HG02588 (cell line): ENCODE measurements around the gene CEP83.

Experiments
- ATAC-seq: cut with Tn5 transposase; IDR thresholded peaks from one replicate; pipeline ENCODE4 v1.9.1; 2021; ENCODE audit warnings: mild to moderate bottlenecking, moderate library complexity; ENCODE audit not compliant: unreplicated experiment

The CEP83 gene

DNA sequence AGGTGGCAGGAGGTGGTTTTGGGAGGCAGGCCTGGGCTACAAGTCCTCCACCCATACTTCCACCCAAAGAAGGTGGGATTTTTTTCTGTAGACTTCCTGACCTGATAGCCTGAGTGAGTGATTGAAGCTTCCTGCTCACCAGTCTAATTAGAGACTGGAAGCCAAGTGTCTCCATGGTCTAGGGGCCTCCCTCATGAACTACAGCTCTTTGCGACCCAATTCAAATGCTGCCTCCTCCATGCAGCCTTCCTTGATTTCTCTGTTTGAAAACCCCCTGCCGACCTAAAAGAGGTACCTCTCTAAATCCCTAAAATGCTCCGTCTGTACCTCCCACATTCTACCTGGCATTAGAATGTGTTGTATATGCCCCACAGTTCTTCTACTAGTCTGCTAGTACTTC, 186.4 kb downstream of the CEP83 start:
- ATAC-seq: no peak

GRCh38 chr12:94272280-94272679, 187.4 kb downstream of the CEP83 start:
- no peak for ATAC-seq

GRCh38 chr12:94271351-94271750, 188.3 kb downstream of the CEP83 start:
- ATAC-seq: peak; percentile 37

- no peak for ATAC-seq
Observed at GRCh38 chr12:94269316-94269999, 190.2 kb downstream of the CEP83 start.

- ATAC-seq: no peak
Observed at GRCh38 chr12:94267921-94268471, 191.7 kb downstream of the CEP83 start.

DNA sequence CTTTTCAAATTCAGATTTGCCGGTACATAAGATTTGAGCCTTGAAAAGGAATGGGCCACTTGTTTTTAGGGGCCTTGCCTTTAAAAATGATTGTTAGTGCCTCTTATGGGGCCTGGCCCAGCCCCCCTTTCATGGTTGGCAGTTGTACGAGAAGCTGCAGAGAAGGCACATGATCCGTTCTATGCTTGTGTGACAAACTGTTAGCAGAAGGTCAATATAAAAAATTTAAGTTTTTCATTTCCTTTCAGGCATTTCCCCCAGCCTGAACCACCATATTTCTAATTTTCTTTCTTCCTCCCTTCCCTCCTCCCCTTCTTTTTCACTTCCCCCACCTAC, 192.2 kb downstream of the CEP83 start:
- ATAC-seq: no peak

DNA sequence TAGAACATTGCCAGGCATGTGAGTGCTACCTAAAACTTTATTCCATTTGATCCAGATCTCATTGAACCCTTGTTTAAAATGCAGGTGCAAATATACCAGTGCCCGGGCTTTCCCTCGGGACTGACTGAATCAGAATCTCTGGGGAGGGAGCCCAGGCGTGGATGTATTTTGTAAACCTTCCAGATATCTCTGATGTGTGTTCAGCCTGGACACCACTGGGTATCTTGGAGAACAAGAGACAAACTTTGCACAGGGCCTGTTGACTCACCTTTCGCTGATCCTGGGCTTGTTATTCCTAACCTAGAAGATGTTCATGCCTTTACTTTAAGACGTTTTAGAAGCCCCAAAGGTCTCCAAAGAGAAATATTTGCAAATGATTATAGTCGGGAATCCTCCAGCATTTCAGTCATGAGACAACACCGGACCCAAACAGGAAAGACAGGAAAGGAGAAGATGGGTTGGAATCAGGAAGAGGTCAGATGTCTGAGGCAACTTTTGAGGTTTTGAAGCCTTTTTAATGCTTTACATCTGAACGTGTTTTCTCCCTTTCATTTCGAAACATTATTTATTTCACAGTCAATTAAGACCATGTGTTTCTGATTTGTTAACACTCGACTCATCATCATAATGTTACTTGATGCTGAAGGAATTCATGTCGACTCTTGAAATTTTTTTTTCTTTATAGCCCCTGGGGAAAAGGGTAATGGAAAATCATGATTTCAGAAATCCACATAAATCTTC, 192.7 kb downstream of the CEP83 start:
- ATAC-seq: no peak

GRCh38 chr12:94265966-94266745, 193.5 kb downstream of the CEP83 start:
- no peak for ATAC-seq

GRCh38 chr12:94265539-94265938, 194.1 kb downstream of the CEP83 start:
- no peak for ATAC-seq

DNA sequence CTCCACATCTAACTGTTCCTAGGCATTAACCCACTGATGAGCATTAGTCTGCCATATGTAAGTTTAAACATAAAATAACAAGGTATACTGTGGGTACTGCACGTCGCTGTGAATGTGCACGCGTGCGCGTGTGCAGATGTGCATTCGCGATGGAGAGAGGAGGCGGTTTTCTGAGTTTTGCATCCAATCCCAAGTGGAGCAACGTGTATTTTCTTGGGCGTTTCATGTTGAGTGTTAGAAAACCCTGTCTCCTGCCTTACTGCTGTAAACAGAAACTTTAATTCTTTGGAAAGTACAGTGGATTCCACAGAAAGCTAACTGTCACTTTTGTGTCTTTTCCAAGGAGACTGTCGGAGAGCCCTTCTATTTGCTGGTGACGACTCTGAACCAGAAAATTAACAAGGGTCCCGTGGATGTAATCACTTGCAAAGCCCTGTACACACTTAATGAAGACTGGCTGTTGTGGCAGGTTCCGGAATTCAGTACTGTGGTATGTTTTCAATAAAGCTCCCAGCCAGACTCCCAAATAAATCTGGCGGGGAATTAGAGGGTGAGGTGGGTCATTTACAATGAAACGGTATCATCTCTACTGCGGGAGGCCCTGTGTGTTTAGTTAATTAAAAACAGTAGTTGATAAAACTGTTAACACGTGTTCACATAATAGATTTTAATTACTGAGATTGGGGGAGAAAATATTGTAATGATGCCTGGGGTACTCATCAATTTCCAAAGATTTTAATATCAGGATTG, 194.8 kb downstream of the CEP83 start:
- no peak for ATAC-seq

DNA sequence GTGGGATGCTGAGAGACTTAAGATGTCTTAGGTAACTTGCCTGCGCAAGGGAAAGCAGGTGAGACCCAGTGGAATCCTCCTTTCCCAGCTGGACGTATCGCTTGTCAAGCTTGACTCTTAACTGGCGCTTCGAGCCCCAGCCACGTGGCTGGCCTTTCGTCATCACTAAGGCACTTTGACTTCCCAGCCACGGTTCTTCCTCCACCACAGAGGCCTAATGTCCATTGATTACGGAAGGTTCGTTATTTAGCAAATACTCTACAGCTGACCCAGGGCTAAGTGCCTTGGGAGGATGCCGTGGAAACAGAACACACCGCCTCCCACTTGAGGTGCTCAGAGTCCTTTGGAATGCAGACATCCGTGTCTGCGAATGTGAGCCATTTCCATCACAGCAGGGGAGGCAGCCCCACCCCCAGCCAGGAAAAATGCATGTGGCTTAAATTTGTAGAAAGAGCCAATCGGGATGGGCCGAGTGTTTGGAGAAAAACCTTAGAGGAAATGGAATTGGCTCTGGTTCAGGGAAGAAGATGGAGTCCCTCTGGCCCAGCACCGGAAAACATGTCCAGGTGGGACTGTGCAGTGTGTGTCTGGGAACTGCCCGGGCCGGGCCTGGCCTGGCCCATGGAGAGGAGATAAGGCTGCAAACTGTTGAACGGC, 195.6 kb downstream of the CEP83 start:
- ATAC-seq: no peak

GRCh38 chr12:94263011-94263811, 196.5 kb downstream of the CEP83 start:
- ATAC-seq: peak; percentile 34

DNA sequence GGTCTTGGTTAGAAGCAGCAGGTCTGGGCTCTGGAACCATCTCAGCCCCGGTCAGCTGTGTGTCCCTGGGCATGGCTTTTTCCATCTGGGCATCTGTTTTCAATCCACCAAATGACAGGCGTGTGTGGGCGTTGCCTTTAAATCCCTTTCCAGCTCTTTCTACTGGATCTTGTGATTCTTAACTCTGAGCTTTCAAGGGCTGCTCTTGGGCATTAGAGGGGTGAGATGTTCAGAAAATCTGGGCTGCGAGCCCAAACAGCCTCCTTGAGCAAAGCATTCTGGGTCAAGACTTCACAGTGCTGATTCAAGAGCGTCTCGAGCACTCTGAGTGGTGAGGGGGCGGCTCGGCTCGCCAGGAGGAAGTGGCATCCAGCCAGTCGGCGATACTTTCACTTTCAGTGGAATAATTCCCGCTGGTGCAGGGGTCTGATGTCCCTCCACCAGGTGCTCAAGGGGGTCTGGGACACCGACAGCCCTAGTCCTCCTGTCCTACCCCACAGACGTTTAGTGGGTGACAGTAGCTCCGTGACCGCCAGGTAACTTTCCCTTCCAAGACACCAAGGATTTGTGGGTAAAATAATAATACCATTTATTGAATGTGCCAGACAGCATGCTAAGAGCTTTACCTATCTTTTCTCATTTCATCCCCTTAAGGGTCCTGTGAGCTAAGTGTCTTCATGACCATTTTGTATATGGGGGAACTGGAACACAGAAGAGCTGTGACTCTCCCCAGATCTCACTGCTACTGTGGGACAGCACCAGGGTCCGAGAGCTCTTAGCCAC, 197.2 kb downstream of the CEP83 start:
- ATAC-seq: peak; percentile 43

DNA sequence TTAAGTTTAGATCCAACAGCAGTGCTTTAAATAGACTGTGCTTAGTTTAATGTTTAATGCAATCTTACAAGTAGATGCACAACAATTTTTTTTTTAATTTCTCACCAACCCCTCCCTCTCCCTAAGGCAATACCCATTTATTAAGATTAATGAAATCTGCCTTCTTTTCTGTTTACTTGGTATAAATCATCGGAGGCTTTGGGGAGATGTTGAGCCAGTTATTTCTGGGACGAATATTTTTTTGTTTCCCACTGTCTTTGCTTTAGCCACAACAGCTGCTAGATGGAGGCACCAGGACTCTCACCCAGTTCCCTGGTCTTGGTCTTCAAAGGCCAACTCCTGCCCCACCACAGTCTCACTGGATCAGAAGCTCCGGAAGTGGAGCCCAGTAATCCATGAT, 197.9 kb downstream of the CEP83 start:
- ATAC-seq: no peak

- no peak for ATAC-seq
Observed at GRCh38 chr12:94261119-94261518, 198.5 kb downstream of the CEP83 start.

DNA sequence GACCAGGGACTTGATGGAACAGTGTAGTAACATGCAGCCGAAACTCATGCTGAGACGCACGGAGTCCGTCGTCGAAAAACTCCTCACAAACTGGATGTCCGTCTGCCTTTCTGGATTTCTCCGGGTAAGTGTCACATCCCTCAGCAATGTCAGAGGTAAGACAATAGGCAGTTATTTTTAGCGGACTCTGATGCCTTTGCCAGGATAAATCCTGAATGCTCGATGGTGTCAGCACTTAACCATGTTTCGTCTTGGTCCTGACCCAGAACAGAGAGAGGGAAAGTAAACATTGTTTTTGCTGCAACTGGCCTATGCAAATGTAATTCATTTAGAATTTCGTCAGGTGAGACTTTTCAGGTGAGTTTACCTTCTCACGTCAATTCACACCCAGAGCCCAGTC, 198.9 kb downstream of the CEP83 start:
- ATAC-seq: no peak

DNA sequence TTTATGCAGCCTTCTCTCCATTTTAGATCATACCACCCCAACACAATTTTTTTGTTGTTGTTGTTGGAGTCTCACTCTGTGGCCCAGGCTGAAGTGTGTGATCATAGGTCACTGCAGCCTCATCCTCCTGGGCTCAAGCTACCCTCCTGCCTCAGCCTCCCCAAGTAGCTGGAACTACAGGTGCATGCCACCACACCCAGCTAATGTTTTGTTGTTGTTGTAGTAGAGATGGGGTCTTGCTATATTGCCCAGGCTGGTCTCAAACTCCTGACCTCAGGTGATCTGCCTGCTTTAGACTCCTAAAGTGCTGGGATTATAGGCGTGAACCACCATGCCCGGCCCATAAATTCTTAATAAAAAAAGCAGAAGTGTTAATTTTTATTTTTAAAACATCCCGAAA, 199.7 kb downstream of the CEP83 start:
- no peak for ATAC-seq

DNA sequence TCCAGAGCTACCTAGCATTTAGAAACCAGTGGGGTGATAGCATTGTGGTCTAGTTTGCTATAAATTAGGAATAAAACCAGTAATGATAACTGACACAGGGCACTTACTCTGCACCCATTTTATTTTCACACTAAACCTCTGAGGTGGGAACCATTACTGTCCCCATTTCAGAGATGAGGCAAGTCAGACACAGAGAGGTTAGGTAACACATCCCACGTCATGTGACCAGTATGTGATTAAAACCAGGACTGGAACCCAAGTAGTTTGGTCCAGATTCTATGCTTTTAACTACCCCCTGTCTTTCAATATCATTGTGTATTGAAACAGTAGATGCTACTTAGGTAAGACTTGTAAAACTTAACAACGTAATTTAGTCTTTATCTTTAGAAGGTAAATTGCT, 201.1 kb downstream of the CEP83 start:
- no peak for ATAC-seq
